SU-DHL-6 (cell line): ENCODE measurements around the gene HIVEP3.

Experiments used
- H2AFZ ChIP-seq: fragments of 200-600 bp; sonication (generic); 2 replicates; pipeline ENCODE4 v1.6.1; 2014; ENCODE audit warnings: low read depth, mild to moderate bottlenecking, moderate library complexity, mixed read lengths, antibody characterized with exemption, low read length; ENCODE audit not compliant: severe bottlenecking
- H3F3A ChIP-seq: fragments of 200-600 bp; shearing (Covaris generic); 2 replicates; pipeline ENCODE4 v1.6.0; 2016; ENCODE audit warnings: antibody characterized with exemption, mild to moderate bottlenecking; ENCODE audit not compliant: insufficient read depth
- H3K27ac ChIP-seq: fragments of 200-600 bp; sonication (generic); 2 replicates; pipeline ENCODE4 v1.5.1; 2016; ENCODE audit warnings: low read depth, mild to moderate bottlenecking, low read length, moderate library complexity, mixed read lengths
- H3K27me3 ChIP-seq: fragments of 200-600 bp; sonication (generic), shearing (Covaris generic); 2 replicates; pipeline ENCODE4 v1.6.0; 2014; ENCODE audit warnings: mild to moderate bottlenecking, low read length
- H3K36me3 ChIP-seq: fragments of 200-600 bp; sonication (generic); 2 replicates; pipeline ENCODE4 v1.6.1; 2014; ENCODE audit warnings: mild to moderate bottlenecking, low read length, mixed read lengths
- H3K4me2 ChIP-seq: fragments of 300-600, 200-600 bp; shearing (Covaris generic), sonication (generic); 2 replicates; pipeline ENCODE4 v1.6.0; 2014; ENCODE audit warnings: low read length, low read depth, mild to moderate bottlenecking; ENCODE audit not compliant: poor library complexity, severe bottlenecking
- H3K4me3 ChIP-seq: fragments of 200-600 bp; sonication (generic); 2 replicates; pipeline ENCODE4 v1.5.1; 2014; ENCODE audit warnings: antibody characterized with exemption, low read length, mild to moderate bottlenecking, mixed read lengths; ENCODE audit not compliant: insufficient read depth, poor library complexity, severe bottlenecking
- H3K79me2 ChIP-seq: fragments of 200-600 bp; sonication (generic); 2 replicates; pipeline ENCODE4 v1.6.1; 2014; ENCODE audit warnings: mild to moderate bottlenecking, low read length, moderate library complexity; ENCODE audit not compliant: insufficient read depth
- H3K9ac ChIP-seq: fragments of 200-600 bp; sonication (generic); 2 replicates; pipeline ENCODE4 v1.7.0; 2014; ENCODE audit warnings: mild to moderate bottlenecking, low read length
- H3K9me2 ChIP-seq: fragments of 200-600 bp; sonication (generic); replicated peaks from 2 replicates; pipeline ENCODE4 v1.6.1; 2014; ENCODE audit warnings: low read length; ENCODE audit not compliant: insufficient read depth
- H3K9me3 ChIP-seq: fragments of 200-600 bp; sonication (generic); 2 replicates; pipeline ENCODE4 v1.6.1; 2014; ENCODE audit warnings: low read length, mixed read lengths; ENCODE audit not compliant: insufficient read depth
- H4K20me1 ChIP-seq: fragments of 200-600 bp; sonication (generic); 2 replicates; pipeline ENCODE4 v1.6.1; 2014; ENCODE audit warnings: low read depth, mild to moderate bottlenecking, antibody characterized with exemption, low read length, moderate library complexity, mixed read lengths
- EZH2phosphoT487 ChIP-seq: fragments of 200-600 bp; sonication (generic), shearing (Covaris generic); conservative IDR thresholded peaks from 2 replicates; pipeline ENCODE4 v1.6.1; 2018; ENCODE audit warnings: mild to moderate bottlenecking, antibody characterized with exemption, low read length, moderate library complexity, mixed read lengths
- TF ChIP-seq, protein P1 (sequence below): fragments of 200-600 bp; sonication (generic); IDR thresholded peaks from one replicate; pipeline ENCODE4 v1.5.1; 2017; ENCODE audit warnings: antibody characterized with exemption, mild to moderate bottlenecking, low read length, moderate library complexity; ENCODE audit not compliant: insufficient read depth, poor library complexity, severe bottlenecking

Gene HIVEP3

DNA sequence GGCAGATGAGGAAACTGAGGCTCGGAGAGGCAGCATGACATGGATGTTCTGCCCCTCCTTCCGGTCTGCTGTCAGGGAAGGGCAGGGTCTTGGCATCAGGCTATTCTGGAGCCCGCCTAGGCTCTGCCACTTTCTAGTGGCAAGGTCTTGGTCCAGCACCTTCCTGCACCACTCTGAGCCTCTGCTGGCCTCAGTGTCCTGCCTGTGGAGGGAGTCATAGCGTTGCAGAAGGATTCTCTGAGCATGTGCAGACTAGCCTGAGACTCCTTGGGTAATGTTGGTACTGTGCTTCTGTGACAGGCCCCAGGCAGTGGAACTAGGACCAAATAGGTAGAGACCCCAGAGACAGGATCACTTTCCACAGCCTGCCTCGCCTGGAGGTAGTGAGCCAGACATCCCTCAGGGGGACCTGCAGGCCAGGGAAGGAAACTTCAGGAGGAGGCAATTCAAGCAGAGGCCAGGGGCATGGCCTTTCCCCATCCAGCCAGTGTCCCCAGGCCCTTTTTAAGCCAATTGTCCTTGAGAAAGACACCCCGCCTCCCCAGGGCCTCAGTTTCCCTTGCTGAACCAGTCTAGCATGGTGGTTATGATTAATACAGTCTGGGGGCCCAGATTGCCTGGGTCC, 444.9 kb downstream of the HIVEP3 start:
- Histone ChIP-seq H3K27ac (no peak overlapping the region), H3K4me2 (no peak overlapping the region), H3K9ac (no peak overlapping the region), H4K20me1 (no peaks in the 10 kb centered on the region), H3K9me2 (no peaks in the 10 kb centered on the region), H3K9me3 (no peaks in the 10 kb centered on the region), H3K36me3 (no peaks in the 10 kb centered on the region), H3K27me3 (no peaks in the 10 kb centered on the region), H2AFZ (no peak overlapping the region), H3K4me3 (no peak overlapping the region), H3K79me2 (no peaks in the 10 kb centered on the region), H3F3A (no peaks in the 10 kb centered on the region)
- TF ChIP-seq, protein P1, sequence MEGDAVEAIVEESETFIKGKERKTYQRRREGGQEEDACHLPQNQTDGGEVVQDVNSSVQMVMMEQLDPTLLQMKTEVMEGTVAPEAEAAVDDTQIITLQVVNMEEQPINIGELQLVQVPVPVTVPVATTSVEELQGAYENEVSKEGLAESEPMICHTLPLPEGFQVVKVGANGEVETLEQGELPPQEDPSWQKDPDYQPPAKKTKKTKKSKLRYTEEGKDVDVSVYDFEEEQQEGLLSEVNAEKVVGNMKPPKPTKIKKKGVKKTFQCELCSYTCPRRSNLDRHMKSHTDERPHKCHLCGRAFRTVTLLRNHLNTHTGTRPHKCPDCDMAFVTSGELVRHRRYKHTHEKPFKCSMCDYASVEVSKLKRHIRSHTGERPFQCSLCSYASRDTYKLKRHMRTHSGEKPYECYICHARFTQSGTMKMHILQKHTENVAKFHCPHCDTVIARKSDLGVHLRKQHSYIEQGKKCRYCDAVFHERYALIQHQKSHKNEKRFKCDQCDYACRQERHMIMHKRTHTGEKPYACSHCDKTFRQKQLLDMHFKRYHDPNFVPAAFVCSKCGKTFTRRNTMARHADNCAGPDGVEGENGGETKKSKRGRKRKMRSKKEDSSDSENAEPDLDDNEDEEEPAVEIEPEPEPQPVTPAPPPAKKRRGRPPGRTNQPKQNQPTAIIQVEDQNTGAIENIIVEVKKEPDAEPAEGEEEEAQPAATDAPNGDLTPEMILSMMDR, result no peak
- no peak for TF ChIP-seq EZH2phosphoT487

DNA sequence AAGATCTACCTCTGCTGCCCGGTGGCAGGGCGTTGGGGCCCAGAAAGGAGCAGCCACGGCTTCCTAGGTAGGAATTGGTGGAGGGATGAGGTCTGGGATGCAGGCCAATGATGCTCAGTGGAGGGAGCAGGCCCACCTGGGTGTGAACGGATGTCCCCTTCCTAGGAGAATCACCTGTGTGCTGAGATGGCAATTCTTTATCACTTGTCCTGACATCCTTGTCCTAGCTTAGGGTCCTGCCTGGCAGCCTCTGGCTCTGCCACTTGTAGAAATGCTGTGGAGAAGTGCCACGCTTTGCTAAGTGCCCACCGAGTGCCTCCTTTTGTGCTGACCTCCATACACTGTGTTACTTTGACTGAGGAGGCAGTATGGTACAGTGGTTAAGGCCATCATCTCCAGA, 447.1 kb downstream of the HIVEP3 start:
- no peaks in the 10 kb centered on the region for H3K36me3 ChIP-seq
- H3K4me2 ChIP-seq, result no peak overlapping the region
- no peaks in the 10 kb centered on the region for H3F3A ChIP-seq
- no peaks in the 10 kb centered on the region for H3K9me3 ChIP-seq
- H3K27ac ChIP-seq, result no peak overlapping the region
- H3K4me3 ChIP-seq, result no peak overlapping the region
- no peaks in the 10 kb centered on the region for H3K79me2 ChIP-seq
- no peaks in the 10 kb centered on the region for H3K27me3 ChIP-seq
- no peaks in the 10 kb centered on the region for H4K20me1 ChIP-seq
- no peaks in the 10 kb centered on the region for H3K9me2 ChIP-seq
- H2AFZ ChIP-seq, result no peak overlapping the region
- TF ChIP-seq, protein P1, result no peak
- no peak for TF ChIP-seq EZH2phosphoT487
- H3K9ac ChIP-seq, result no peak overlapping the region

DNA sequence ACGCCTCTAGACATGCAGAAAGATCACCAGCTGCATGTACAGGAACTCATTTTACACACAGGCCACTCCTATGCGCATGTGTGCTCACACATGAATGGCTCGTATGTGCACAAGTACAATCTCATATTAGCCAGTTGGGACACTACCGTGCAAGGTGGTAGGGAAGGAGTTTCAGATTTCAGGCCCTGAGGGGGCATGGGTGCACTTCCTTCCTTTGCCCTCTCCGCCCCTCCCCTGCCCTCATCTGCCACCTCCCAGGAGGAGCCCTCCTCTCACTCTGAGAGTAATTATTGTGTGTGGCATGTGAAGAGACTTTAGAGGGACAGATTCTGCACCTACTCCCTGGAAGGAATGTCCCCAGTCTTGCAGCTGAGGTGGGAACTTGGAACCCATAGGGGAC, 449.0 kb downstream of the HIVEP3 start:
- Histone ChIP-seq H3K9ac (no peak overlapping the region), H3K4me3 (no peak overlapping the region), H3K79me2 (no peaks in the 10 kb centered on the region), H3K27ac (no peak overlapping the region), H3K27me3 (no peaks in the 10 kb centered on the region), H3K9me2 (no peaks in the 10 kb centered on the region), H3F3A (no peaks in the 10 kb centered on the region), H3K36me3 (no peaks in the 10 kb centered on the region), H4K20me1 (no peaks in the 10 kb centered on the region), H3K9me3 (no peaks in the 10 kb centered on the region), H2AFZ (no peak overlapping the region), H3K4me2 (no peak overlapping the region)
- TF ChIP-seq EZH2phosphoT487, result no peak
- TF ChIP-seq, protein P1, result no peak
